ENCODE results near the gene TSTD1. TPM values are rescaled to one million over a fixed set of nuclear protein-coding genes. Genes with fewer than 3 reads are reported as not detected.
A peak's percentile ranks its signal among the peaks of the same experiment; 100 is the strongest.
"Not testable (repeated sequence)": the region's sequence is repeated elsewhere in the genome, so short reads cannot be mapped to it uniquely, and the experiment has no call there.

The TSTD1 gene
- total RNA-seq, 2 experiments from 2014 or later, result 70.8 to 78.7 TPM

GRCh38 chr1:161018631-161018930 lies 20.2 kb downstream of the TSTD1 start:
- intact Hi-C loops (cut with micrococcal nuclease), result no loop called here
- no peak for TF ChIP-seq CTCF (IDR thresholded peaks at IDR 0.05)
- no peaks in the 10 kb centered on the region for H3K27me3 Mint-ChIP-seq
- DNase-seq (no peak), ATAC-seq (no peak)
- ChIA-PET CTCF (interaction anchor here (0.9 to 1.5 kb wide), 6 partner anchors 19 to 184 kb away, joined by 3 to 6 read pairs (median 4); partner anchors contain the start of gene USF1), POLR2A (interaction anchor here (0.6 to 1.4 kb wide), 3 partner anchors 14 to 311 kb away, joined by 3 to 5 read pairs (median 4); partner anchors contain the start of gene USF1)
- H3K4me3 Mint-ChIP-seq, result no peak overlapping the region
- H3K4me1 Mint-ChIP-seq (ENCODE audit: low read depth), result peaks cover 48% of the 10 kb centered on the region
- H3K27ac Mint-ChIP-seq, result no peak overlapping the region
- no peaks in the 10 kb centered on the region for H3K36me3 Mint-ChIP-seq (ENCODE audit: low read depth)
- H3K9me3 Mint-ChIP-seq, result no peaks in the 10 kb centered on the region

- intact Hi-C loops (cut with micrococcal nuclease), result no loop called here
- H3K9me3 Mint-ChIP-seq, result no peaks in the 10 kb centered on the region
- ChIA-PET POLR2A (interaction anchor here (0.6 to 1.4 kb wide), 4 partner anchors 15 to 310 kb away, joined by 3 to 5 read pairs (median 4); partner anchors contain the start of gene USF1), CTCF (interaction anchor here (0.9 to 1.5 kb wide), 6 partner anchors 20 to 183 kb away, joined by 3 to 6 read pairs (median 4); partner anchors contain the start of gene USF1)
- no peak for DNase-seq
- no peaks in the 10 kb centered on the region for H3K27me3 Mint-ChIP-seq
- H3K36me3 Mint-ChIP-seq (ENCODE audit: low read depth), result no peaks in the 10 kb centered on the region
- TF ChIP-seq CTCF (IDR thresholded peaks at IDR 0.05), result no peak
- H3K4me3 Mint-ChIP-seq, result no peak overlapping the region
- H3K4me1 Mint-ChIP-seq (ENCODE audit: low read depth), result peaks cover 54% of the 10 kb centered on the region
- ATAC-seq, result no peak
- H3K27ac Mint-ChIP-seq, result no peak overlapping the region
These were observed 20.8 kb downstream of the TSTD1 start for GRCh38 chr1:161017756-161018630.

GRCh38 chr1:161017181-161017580 lies 21.6 kb downstream of the TSTD1 start:
- H3K36me3 Mint-ChIP-seq (ENCODE audit: low read depth); POLR2A ChIA-PET; H3K9me3 Mint-ChIP-seq; H3K4me3 Mint-ChIP-seq; intact Hi-C loops (cut with micrococcal nuclease); H3K27me3 Mint-ChIP-seq; ATAC-seq; H3K27ac Mint-ChIP-seq; DNase-seq; CTCF ChIA-PET: not testable (repeated sequence)
- H3K4me1 Mint-ChIP-seq (ENCODE audit: low read depth), result peaks cover 54% of the 10 kb centered on the region

GRCh38 chr1:161016683-161017082 lies 22.1 kb downstream of the TSTD1 start:
- ATAC-seq; H3K36me3 Mint-ChIP-seq (ENCODE audit: low read depth); H3K27ac Mint-ChIP-seq; DNase-seq; H3K27me3 Mint-ChIP-seq; CTCF ChIA-PET; intact Hi-C loops (cut with micrococcal nuclease); H3K9me3 Mint-ChIP-seq; H3K4me3 Mint-ChIP-seq; POLR2A ChIA-PET: not testable (repeated sequence)
- H3K4me1 Mint-ChIP-seq (ENCODE audit: low read depth), result peaks cover 53% of the 10 kb centered on the region

- peak; percentile 85 for ATAC-seq
- Mint-ChIP-seq H3K9me3 (no peaks in the 10 kb centered on the region), H3K36me3 (ENCODE audit: low read depth) (no peaks in the 10 kb centered on the region), H3K4me1 (ENCODE audit: low read depth) (peaks cover 37% of the 10 kb centered on the region), H3K4me3 (peak overlapping the region; percentile 71), H3K27me3 (no peaks in the 10 kb centered on the region), H3K27ac (peak overlapping the region; percentile 94)
- POLR2A ChIA-PET, result interaction anchor here (0.8 to 1.7 kb wide), 8 partner anchors 13 to 220 kb away, joined by 3 to 5 read pairs (median 3); partner anchors contain the start of genes ARHGAP30 and USF1
- CTCF ChIA-PET, result interaction anchor here (0.8 to 2.4 kb wide), 9 partner anchors 8 to 288 kb away, joined by 3 to 8 read pairs (median 5); partner anchors contain the start of gene USF1
- DNase-seq, result peak; percentile 87
- intact Hi-C loops (cut with micrococcal nuclease), result no loop called here
- TF ChIP-seq CTCF (IDR thresholded peaks at IDR 0.05), result no peak
These were observed 25.1 kb downstream of the TSTD1 start for GRCh38 chr1:161013488-161014230.
